HepG2 (cell line): ENCODE measurements around the gene MTG1. TPM values are rescaled to one million over a fixed set of nuclear protein-coding genes. Genes with fewer than 3 reads are reported as not detected.

ENCODE experiments used
- DR1 ChIP-seq: sonication (generic); formaldehyde crosslinking; IDR thresholded peaks from 2 replicates; pipeline ENCODE4 v1.8.0; 2021; ENCODE audit warnings: mild to moderate bottlenecking, missing genetic modification reagents, inconsistent platforms
- KDM2A ChIP-seq: sonication (generic); formaldehyde crosslinking; IDR thresholded peaks from 2 replicates; pipeline ENCODE4 v1.4.0; 2020; ENCODE audit warnings: low read depth, missing genetic modification reagents, borderline replicate concordance
- MXD3 ChIP-seq: IDR thresholded peaks from 2 replicates; pipeline ENCODE4 v1.6.1; 2016; ENCODE audit warnings: mild to moderate bottlenecking, missing biosample characterization, missing genetic modification reagents
- NFYC ChIP-seq: IDR thresholded peaks from 2 replicates; pipeline ENCODE4 v1.6.1; 2016; ENCODE audit warnings: missing genetic modification reagents, missing compliant biosample characterization
- POLR2G ChIP-seq: fragments of 200-400 bp; formaldehyde crosslinking; IDR thresholded peaks from 2 replicates; pipeline ENCODE4 v1.6.1; 2018; ENCODE audit warnings: mild to moderate bottlenecking, low read depth, low read length, moderate library complexity
- REXO4 ChIP-seq: sonication (generic); formaldehyde crosslinking; IDR thresholded peaks from 2 replicates; pipeline ENCODE4 v1.8.0; 2022; ENCODE audit warnings: missing genetic modification reagents, mild to moderate bottlenecking, borderline replicate concordance
- ZFP91 ChIP-seq: sonication (generic); formaldehyde crosslinking; IDR thresholded peaks from 2 replicates; pipeline ENCODE4 v1.9.0; 2022; ENCODE audit warnings: missing genetic modification reagents, mild to moderate bottlenecking, borderline replicate concordance
- ZNF407 ChIP-seq: sonication (generic); formaldehyde crosslinking; IDR thresholded peaks from one replicate; pipeline ENCODE4 v1.5.1; 2020; ENCODE audit warnings: mild to moderate bottlenecking, missing genetic modification reagents; ENCODE audit errors: not compliant biosample characterization
- ZNF569 ChIP-seq: sonication (generic); formaldehyde crosslinking; IDR thresholded peaks from 2 replicates; pipeline ENCODE4 v1.5.0; 2020; ENCODE audit warnings: mild to moderate bottlenecking, missing genetic modification reagents, moderate library complexity, borderline replicate concordance
- ZSCAN20 ChIP-seq: sonication (generic); formaldehyde crosslinking; IDR thresholded peaks from 2 replicates; pipeline ENCODE4 v1.4.0; 2020; ENCODE audit warnings: missing genetic modification reagents, mild to moderate bottlenecking, borderline replicate concordance
- polyA plus RNA-seq, 8 experiments: library from polyadenylated mRNA; depleted of rRNA in 3 of 8; stranded (reverse) in 7 of 8; unstranded in 1 of 8; fragments of >200 nt; fragmentation: Illumina TruSeq in 4 of 8; extraction: Trizol in 4 of 8; gene quantifications; 2 replicates each; pipeline versions ENCODE4 v1.2.1 to v1.2.3, GENCODE V29; 2011 to 2016; ENCODE audit warnings: low read depth in 4 of 8, missing spikeins in 1 of 8, mixed read lengths in 1 of 8; ENCODE audit not compliant: insufficient read depth in 1 of 8
- total RNA-seq, 5 experiments: library from RNA; depleted of rRNA; stranded (reverse); fragments of >200 nt; fragmentation: Illumina TruSeq; extraction: Trizol; gene quantifications; 2 replicates each; pipeline ENCODE4 v1.2.3, GENCODE V29; 2016; ENCODE audit warnings: low read depth in 1 of 5
- TF ChIP-seq, protein P1 (sequence below): sonication (generic); formaldehyde crosslinking; IDR thresholded peaks from 2 replicates; pipeline ENCODE4 v1.9.0; 2021; ENCODE audit warnings: missing genetic modification reagents, borderline replicate concordance
- TF ChIP-seq, protein P2 (sequence below): sonication (generic); formaldehyde crosslinking; IDR thresholded peaks from 2 replicates; pipeline ENCODE4 v1.4.0; 2020; ENCODE audit warnings: missing genetic modification reagents, low read depth, mild to moderate bottlenecking, borderline replicate concordance

MTG1 gene
- total and polyA plus RNA-seq, 2 of the 13 experiments (the other 11 are each of a cell fraction or from before 2014, with no cell fraction given), result 42.0 to 103 TPM

GRCh38 chr10:133373174-133374090 lies 20.5 kb upstream of the MTG1 start, which contains the start of gene ECHS1 (continued):
- no peak for TF ChIP-seq ZNF407 (CRISPR knock-in tag)
- TF ChIP-seq ZFP91 (CRISPR knock-in tag), result peak; percentile 64
- TF ChIP-seq, protein P1, sequence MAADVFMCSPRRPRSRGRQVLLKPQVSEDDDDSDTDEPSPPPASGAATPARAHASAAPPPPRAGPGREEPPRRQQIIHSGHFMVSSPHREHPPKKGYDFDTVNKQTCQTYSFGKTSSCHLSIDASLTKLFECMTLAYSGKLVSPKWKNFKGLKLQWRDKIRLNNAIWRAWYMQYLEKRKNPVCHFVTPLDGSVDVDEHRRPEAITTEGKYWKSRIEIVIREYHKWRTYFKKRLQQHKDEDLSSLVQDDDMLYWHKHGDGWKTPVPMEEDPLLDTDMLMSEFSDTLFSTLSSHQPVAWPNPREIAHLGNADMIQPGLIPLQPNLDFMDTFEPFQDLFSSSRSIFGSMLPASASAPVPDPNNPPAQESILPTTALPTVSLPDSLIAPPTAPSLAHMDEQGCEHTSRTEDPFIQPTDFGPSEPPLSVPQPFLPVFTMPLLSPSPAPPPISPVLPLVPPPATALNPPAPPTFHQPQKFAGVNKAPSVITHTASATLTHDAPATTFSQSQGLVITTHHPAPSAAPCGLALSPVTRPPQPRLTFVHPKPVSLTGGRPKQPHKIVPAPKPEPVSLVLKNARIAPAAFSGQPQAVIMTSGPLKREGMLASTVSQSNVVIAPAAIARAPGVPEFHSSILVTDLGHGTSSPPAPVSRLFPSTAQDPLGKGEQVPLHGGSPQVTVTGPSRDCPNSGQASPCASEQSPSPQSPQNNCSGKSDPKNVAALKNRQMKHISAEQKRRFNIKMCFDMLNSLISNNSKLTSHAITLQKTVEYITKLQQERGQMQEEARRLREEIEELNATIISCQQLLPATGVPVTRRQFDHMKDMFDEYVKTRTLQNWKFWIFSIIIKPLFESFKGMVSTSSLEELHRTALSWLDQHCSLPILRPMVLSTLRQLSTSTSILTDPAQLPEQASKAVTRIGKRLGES, result no peak
- peak; percentile 93 for TF ChIP-seq POLR2G
- TF ChIP-seq, protein P2, sequence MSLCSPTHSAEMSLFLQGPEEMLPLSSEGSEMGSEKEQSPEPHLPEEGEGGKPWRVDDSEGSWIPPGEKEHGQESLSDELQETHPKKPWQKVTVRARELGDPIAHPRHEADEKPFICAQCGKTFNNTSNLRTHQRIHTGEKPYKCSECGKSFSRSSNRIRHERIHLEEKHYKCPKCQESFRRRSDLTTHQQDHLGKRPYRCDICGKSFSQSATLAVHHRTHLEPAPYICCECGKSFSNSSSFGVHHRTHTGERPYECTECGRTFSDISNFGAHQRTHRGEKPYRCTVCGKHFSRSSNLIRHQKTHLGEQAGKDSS (CRISPR knock-in tag), result 0 out of 2 replicates have a peak, but pooled peaks have one; percentile 56
- TF ChIP-seq ZSCAN20, result 0 out of 2 replicates have a peak, but pooled peaks have one; percentile 44
- TF ChIP-seq NFYC, result peak; percentile 36; the same call in 1 of the 2 replicates
- peak; percentile 95 for TF ChIP-seq DR1
- TF ChIP-seq ZNF569 (CRISPR knock-in tag), result no peak
- TF ChIP-seq MXD3, result no peak; the same call in 1 of the 2 replicates
- TF ChIP-seq REXO4 (CRISPR knock-in tag), result no peak
- TF ChIP-seq KDM2A, result peak; percentile 72; the same call in 1 of the 2 replicates
